Thyroid gland (tissue), 4 donors: ENCODE data around the gene EDRF1.

Experiments
- POLR2A ChIP-seq, 2 donors: fragments of 450-650 bp; IDR thresholded peaks; one replicate each; pipeline ENCODE4 v1.6.1; 2017; ENCODE audit warnings: antibody characterized with exemption in 2 of 2, mild to moderate bottlenecking in 2 of 2, moderate library complexity in 1 of 2
- TF ChIP-seq, protein P1 (sequence below), 6 experiments: fragments of 200-600 bp in 3 of 6; fragments of 450-650 bp in 3 of 6; sonication (generic) in 3 of 6; IDR thresholded peaks; one replicate each; pipeline ENCODE4 v1.5.1; 2016 to 2019; ENCODE audit warnings: antibody characterized with exemption in 6 of 6, mild to moderate bottlenecking in 2 of 6, inconsistent platforms in 1 of 6, moderate library complexity in 1 of 6

GRCh38 chr10:125782616-125783015 is 63.1 kb downstream of the EDRF1 start:
- TF ChIP-seq, protein P1, sequence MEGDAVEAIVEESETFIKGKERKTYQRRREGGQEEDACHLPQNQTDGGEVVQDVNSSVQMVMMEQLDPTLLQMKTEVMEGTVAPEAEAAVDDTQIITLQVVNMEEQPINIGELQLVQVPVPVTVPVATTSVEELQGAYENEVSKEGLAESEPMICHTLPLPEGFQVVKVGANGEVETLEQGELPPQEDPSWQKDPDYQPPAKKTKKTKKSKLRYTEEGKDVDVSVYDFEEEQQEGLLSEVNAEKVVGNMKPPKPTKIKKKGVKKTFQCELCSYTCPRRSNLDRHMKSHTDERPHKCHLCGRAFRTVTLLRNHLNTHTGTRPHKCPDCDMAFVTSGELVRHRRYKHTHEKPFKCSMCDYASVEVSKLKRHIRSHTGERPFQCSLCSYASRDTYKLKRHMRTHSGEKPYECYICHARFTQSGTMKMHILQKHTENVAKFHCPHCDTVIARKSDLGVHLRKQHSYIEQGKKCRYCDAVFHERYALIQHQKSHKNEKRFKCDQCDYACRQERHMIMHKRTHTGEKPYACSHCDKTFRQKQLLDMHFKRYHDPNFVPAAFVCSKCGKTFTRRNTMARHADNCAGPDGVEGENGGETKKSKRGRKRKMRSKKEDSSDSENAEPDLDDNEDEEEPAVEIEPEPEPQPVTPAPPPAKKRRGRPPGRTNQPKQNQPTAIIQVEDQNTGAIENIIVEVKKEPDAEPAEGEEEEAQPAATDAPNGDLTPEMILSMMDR (IDR thresholded peaks at IDR 0.05) = no peak
- no peak for TF ChIP-seq POLR2A (IDR thresholded peaks at IDR 0.05)
